ENCODE measurements around the gene FEM1B.

GRCh38 chr15:68289057-68289456 is 11.5 kb downstream of the FEM1B start:
- TF ChIP-seq CTCF (conservative IDR thresholded peaks at IDR 0.05; ENCODE audit: low read depth, low read length) = no peak
- no peak for TF ChIP-seq EZH2 (IDR thresholded peaks at IDR 0.05; ENCODE audit: borderline replicate concordance, low read depth, low read length, poor library complexity, severe bottlenecking)

Data from A673 (cell line).